Measurements from ENCODE around the gene SLC22A23. TPM values are rescaled to one million over a fixed set of nuclear protein-coding genes. Genes with fewer than 3 reads are reported as not detected.
A peak's percentile ranks its signal among the peaks of the same experiment; 100 is the strongest.

The SLC22A23 gene
- total RNA-seq, 2 experiments from 2014 or later = not detected

DNA sequence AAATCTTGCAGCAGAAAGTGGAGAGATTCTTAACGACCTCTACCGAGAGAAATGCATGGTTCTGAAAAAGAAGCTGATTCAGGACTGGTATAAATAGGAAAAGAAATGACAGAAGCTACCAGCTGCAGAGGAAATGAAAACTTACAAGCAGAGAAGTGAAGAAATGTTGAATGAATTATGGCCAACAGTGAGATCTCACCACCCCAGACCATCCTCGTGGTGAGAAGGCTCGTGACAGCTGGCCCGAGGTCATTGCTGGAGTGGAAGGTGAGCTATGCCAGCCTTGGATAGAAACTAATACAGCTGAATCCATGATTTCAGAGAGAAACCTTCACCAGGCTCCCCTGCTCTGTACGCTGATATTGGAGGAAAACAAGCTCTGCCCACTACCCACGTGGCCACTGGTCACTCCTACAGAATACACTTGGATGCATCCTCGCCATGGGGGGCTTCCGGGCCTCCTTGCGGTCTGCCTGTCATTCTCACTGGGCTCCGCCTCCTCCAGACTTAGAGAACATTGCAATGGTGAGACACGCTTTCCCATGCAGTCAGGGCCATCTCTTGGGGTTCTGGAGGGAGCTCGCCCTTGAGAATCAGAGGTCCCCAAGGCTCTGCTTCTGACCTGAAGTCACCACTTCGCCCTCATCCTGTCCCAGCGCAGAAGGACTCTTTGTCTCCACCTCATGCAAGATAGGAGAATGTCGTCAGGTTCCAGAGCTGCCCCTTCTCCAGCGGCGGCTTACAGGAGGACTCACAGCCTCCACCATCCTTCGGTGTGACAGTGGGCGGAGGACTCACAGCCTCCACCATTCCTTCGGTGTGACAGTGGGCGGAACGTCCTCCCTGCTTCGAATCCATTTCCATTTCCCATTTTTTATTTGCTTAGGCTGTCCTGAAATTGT lies 218.8 kb downstream of the SLC22A23 start:
- DNase-seq (ENCODE audit: low spot score) = peak; percentile 46
- no TSS peak for BruUV-seq (replicated peaks)

DNA sequence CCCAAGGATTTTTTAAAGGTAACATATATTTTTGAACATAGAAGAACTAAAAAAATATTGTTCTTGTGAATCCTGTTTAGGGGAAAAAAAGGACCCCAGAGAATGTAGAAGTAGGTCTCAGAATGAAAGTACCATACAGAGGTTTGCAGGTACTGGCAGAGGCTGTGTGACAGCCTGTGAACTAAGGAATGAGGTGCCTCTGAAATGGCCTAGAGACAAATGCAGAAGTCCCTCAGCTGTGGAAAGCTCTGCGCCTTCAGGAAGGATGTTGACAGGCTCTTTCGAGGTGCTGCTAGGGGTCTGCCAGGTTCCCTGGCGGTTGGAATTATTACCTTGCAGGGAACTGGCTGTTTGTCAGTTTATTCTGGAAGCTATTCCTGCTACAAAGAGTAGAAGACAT lies 220.8 kb downstream of the SLC22A23 start:
- ChIA-PET CTCF (ENCODE audit: unreplicated experiment) (interaction anchor here (0.6 kb wide), 1 partner anchor 248 kb away, joined by 4 read pairs; no protein-coding TSS in a partner anchor), POLR2A (no interaction called here)
- Histone ChIP-seq H2AFZ (ENCODE audit: low read length) (no peak overlapping the region), H3K4me3 (ENCODE audit: low read depth, low read length, poor library complexity, severe bottlenecking) (no peak overlapping the region), H3K36me3 (ENCODE audit: insufficient read depth, low read length) (no peaks in the 10 kb centered on the region), H3K4me2 (ENCODE audit: low read length) (no peak overlapping the region; the same call in 1 of the 2 replicates), H3K9me2 (ENCODE audit: insufficient read depth, low read length) (no peaks in the 10 kb centered on the region), H3K4me1 (ENCODE audit: insufficient read depth, low read length, poor library complexity, severe bottlenecking) (peaks cover 24% of the 10 kb centered on the region), H4K20me1 (ENCODE audit: insufficient read depth, low read length) (no peaks in the 10 kb centered on the region), H3K27ac (ENCODE audit: low read depth, low read length, poor library complexity, severe bottlenecking) (no peak overlapping the region), H3K79me2 (ENCODE audit: insufficient read depth, low read depth, low read length) (no peaks in the 10 kb centered on the region), H3K9me3 (ENCODE audit: low read length) (no peaks in the 10 kb centered on the region)
- intact Hi-C loops (cut with micrococcal nuclease; ENCODE audit: unreplicated experiment) = loop anchor here (5.0 to 10.0 kb wide), 3 partner anchors 74 to 251 kb away; no protein-coding TSS in a partner anchor
- no peak for DNase-seq (ENCODE audit: low spot score)
- BruUV-seq (replicated peaks) = no TSS peak
- TF ChIP-seq EZH2phosphoT487 (IDR thresholded peaks at IDR 0.05; ENCODE audit: borderline replicate concordance, low read depth, low read length) = no peak
- TF ChIP-seq, protein P1, sequence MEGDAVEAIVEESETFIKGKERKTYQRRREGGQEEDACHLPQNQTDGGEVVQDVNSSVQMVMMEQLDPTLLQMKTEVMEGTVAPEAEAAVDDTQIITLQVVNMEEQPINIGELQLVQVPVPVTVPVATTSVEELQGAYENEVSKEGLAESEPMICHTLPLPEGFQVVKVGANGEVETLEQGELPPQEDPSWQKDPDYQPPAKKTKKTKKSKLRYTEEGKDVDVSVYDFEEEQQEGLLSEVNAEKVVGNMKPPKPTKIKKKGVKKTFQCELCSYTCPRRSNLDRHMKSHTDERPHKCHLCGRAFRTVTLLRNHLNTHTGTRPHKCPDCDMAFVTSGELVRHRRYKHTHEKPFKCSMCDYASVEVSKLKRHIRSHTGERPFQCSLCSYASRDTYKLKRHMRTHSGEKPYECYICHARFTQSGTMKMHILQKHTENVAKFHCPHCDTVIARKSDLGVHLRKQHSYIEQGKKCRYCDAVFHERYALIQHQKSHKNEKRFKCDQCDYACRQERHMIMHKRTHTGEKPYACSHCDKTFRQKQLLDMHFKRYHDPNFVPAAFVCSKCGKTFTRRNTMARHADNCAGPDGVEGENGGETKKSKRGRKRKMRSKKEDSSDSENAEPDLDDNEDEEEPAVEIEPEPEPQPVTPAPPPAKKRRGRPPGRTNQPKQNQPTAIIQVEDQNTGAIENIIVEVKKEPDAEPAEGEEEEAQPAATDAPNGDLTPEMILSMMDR (conservative IDR thresholded peaks at IDR 0.05; ENCODE audit: low read length) = no peak

More for the DNA sequence above, 218.8 kb downstream of the SLC22A23 start:
- no peaks in the 10 kb centered on the region for H3K36me3 ChIP-seq (ENCODE audit: insufficient read depth, low read length)
- H3K4me1 ChIP-seq (ENCODE audit: insufficient read depth, low read length, poor library complexity, severe bottlenecking) = peaks cover 24% of the 10 kb centered on the region
- intact Hi-C loops (cut with micrococcal nuclease; ENCODE audit: unreplicated experiment) = loop anchor here (5.0 to 10.0 kb wide), 3 partner anchors 76 to 253 kb away; no protein-coding TSS in a partner anchor
- peak overlapping the region; percentile 34; the same call in 1 of the 2 replicates for H2AFZ ChIP-seq (ENCODE audit: low read length)
- H3K9me2 ChIP-seq (ENCODE audit: insufficient read depth, low read length) = no peaks in the 10 kb centered on the region
- CTCF ChIA-PET (ENCODE audit: unreplicated experiment) = interaction anchor here (0.8 to 1.1 kb wide), 4 partner anchors 11 to 75 kb away, joined by 3 read pairs; no protein-coding TSS in a partner anchor
- H4K20me1 ChIP-seq (ENCODE audit: insufficient read depth, low read length) = no peaks in the 10 kb centered on the region
- no peak for TF ChIP-seq EZH2phosphoT487 (IDR thresholded peaks at IDR 0.05; ENCODE audit: borderline replicate concordance, low read depth, low read length)
- TF ChIP-seq, protein P1 (conservative IDR thresholded peaks at IDR 0.05; ENCODE audit: low read length) = no peak
- H3K27ac ChIP-seq (ENCODE audit: low read depth, low read length, poor library complexity, severe bottlenecking) = no peak overlapping the region
- H3K4me2 ChIP-seq (ENCODE audit: low read length) = peak overlapping the region; percentile 66
- H3K79me2 ChIP-seq (ENCODE audit: insufficient read depth, low read depth, low read length) = no peaks in the 10 kb centered on the region
- POLR2A ChIA-PET = interaction anchor here (0.7 to 1.5 kb wide), 4 partner anchors 11 to 372 kb away, joined by 3 to 5 read pairs (median 3); no protein-coding TSS in a partner anchor
- H3K4me3 ChIP-seq (ENCODE audit: low read depth, low read length, poor library complexity, severe bottlenecking) = no peak overlapping the region
- no peaks in the 10 kb centered on the region for H3K9me3 ChIP-seq (ENCODE audit: low read length)
